OCI-LY3 (cell line): ENCODE measurements around the gene GHITM.
"Not testable (repeated sequence)": the region's sequence is repeated elsewhere in the genome, so short reads cannot be mapped to it uniquely, and the experiment has no call there.

Experiments
- H2AFZ ChIP-seq: fragments of 200-600, 300-600 bp; shearing (Covaris generic); 2 replicates; pipeline ENCODE4 v1.6.0; 2014; ENCODE audit warnings: antibody characterized with exemption, low read depth, low read length
- H3K27ac ChIP-seq: fragments of 200-600, 300-600 bp; sonication (generic); 2 replicates; pipeline ENCODE4 v1.5.1; 2014; ENCODE audit warnings: mild to moderate bottlenecking, low read length, moderate library complexity, mixed read lengths
- H3K27me3 ChIP-seq: fragments of 200-600, 300-600 bp; sonication (generic); 2 replicates; pipeline ENCODE4 v1.6.1; 2014; ENCODE audit warnings: low read depth, low read length, mixed read lengths
- H3K36me3 ChIP-seq: fragments of 200-600, 300-600 bp; sonication (generic); replicated peaks from 2 replicates; pipeline ENCODE3; 2014; ENCODE audit warnings: low read depth, low read length, mixed read lengths
- H3K4me1 ChIP-seq: fragments of 300-600, 200-600 bp; sonication (generic); 2 replicates; pipeline ENCODE4 v1.6.1; 2014; ENCODE audit warnings: low read length, mixed read lengths
- H3K4me2 ChIP-seq: fragments of 200-600, 300-600 bp; sonication (generic); 2 replicates; pipeline ENCODE4 v1.6.1; 2014; ENCODE audit warnings: low read length, mixed read lengths
- H3K4me3 ChIP-seq: fragments of 300-600, 200-600 bp; sonication (generic); 2 replicates; pipeline ENCODE4 v1.5.1; 2014; ENCODE audit warnings: antibody characterized with exemption, mild to moderate bottlenecking, low read length, moderate library complexity
- H3K79me2 ChIP-seq: fragments of 300-600, 200-600 bp; shearing (Covaris generic); 2 replicates; pipeline ENCODE4 v1.6.1; 2014; ENCODE audit warnings: mild to moderate bottlenecking, low read length, mixed read lengths
- H3K9ac ChIP-seq: fragments of 300-600, 200-600 bp; shearing (Covaris generic); 2 replicates; pipeline ENCODE4 v1.6.0; 2014; ENCODE audit warnings: mild to moderate bottlenecking, low read length, moderate library complexity
- H3K9me3 ChIP-seq: fragments of 200-600, 300-600 bp; shearing (Covaris generic); 2 replicates; pipeline ENCODE4 v1.6.1; 2014; ENCODE audit warnings: low read length, mixed read lengths; ENCODE audit not compliant: insufficient read depth
- H4K20me1 ChIP-seq: fragments of 200-600, 300-600 bp; sonication (generic); 2 replicates; pipeline ENCODE4 v1.6.1; 2016; ENCODE audit warnings: low read length, mixed read lengths; ENCODE audit not compliant: insufficient read depth
- CTCF ChIP-seq: fragments of 200-600, 300-600 bp; sonication (generic); IDR thresholded peaks from 2 replicates; pipeline ENCODE4 v1.5.1; 2014; ENCODE audit warnings: antibody characterized with exemption, low read length, low read depth
- EZH2phosphoT487 ChIP-seq: fragments of 200-600 bp; shearing (Covaris generic); IDR thresholded peaks from 2 replicates; pipeline ENCODE4 v1.6.1; 2018; ENCODE audit warnings: antibody characterized with exemption, mixed run types, low read depth

GHITM gene

DNA sequence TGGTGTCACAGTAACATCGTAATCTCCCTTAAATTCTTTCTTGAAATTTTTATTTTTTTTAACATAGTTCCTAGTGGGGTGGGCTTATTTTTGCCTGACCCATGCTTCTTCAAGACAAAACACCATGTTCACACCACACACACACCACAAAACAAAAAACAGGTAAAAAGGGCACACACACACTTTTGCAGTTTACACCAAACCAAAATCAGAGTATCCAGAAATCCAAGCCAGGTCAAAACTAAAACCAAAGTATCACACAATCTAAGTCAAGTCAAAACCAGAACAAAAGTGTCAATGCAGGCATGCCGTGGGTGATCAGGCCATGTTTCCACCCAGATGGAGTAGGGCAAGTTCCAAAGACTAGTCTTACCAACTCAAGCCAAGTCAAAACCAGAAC lies 31.9 kb downstream of the GHITM start:
- H3K79me2 ChIP-seq, result peaks cover 69% of the 10 kb centered on the region
- not testable (repeated sequence) for H4K20me1 ChIP-seq, H3K27me3 ChIP-seq, H2AFZ ChIP-seq, H3K36me3 ChIP-seq, H3K9me3 ChIP-seq
- peak overlapping the region; percentile 82 for H3K4me3 ChIP-seq
- H3K27ac ChIP-seq, result peak overlapping the region; percentile 98
- peak overlapping the region; percentile 67 for H3K4me2 ChIP-seq
- peak overlapping the region; percentile 99 for H3K9ac ChIP-seq
- peaks cover 46% of the 10 kb centered on the region for H3K4me1 ChIP-seq

- H3K36me3 ChIP-seq, H2AFZ ChIP-seq, H3K27me3 ChIP-seq, H3K9me3 ChIP-seq, H4K20me1 ChIP-seq: not testable (repeated sequence)
- Histone ChIP-seq H3K79me2 (peaks cover 62% of the 10 kb centered on the region), H3K4me1 (peaks cover 41% of the 10 kb centered on the region), H3K4me3 (peak overlapping the region; percentile 82), H3K27ac (peak overlapping the region; percentile 98), H3K9ac (peak overlapping the region; percentile 99), H3K4me2 (peak overlapping the region; percentile 95)
Measured at GRCh38 chr10:84171700-84172466, 32.6 kb downstream of the GHITM start.

GRCh38 chr10:84172467-84173356 lies 33.4 kb downstream of the GHITM start:
- no peaks in the 10 kb centered on the region for H3K9me3 ChIP-seq
- peak overlapping the region; percentile 8; the same call in 1 of the 2 replicates for H2AFZ ChIP-seq
- H3K79me2 ChIP-seq, result peaks cover 54% of the 10 kb centered on the region
- peak overlapping the region; percentile 98 for H3K27ac ChIP-seq
- H4K20me1 ChIP-seq, result no peaks in the 10 kb centered on the region
- peak overlapping the region; percentile 82 for H3K4me3 ChIP-seq
- no peaks in the 10 kb centered on the region for H3K27me3 ChIP-seq
- H3K4me2 ChIP-seq, result peak overlapping the region; percentile 95
- TF ChIP-seq EZH2phosphoT487 (no peak), CTCF (no peak)
- peaks cover 3% of the 10 kb centered on the region for H3K36me3 ChIP-seq
- peak overlapping the region; percentile 84 for H3K9ac ChIP-seq
- peaks cover 39% of the 10 kb centered on the region for H3K4me1 ChIP-seq

DNA sequence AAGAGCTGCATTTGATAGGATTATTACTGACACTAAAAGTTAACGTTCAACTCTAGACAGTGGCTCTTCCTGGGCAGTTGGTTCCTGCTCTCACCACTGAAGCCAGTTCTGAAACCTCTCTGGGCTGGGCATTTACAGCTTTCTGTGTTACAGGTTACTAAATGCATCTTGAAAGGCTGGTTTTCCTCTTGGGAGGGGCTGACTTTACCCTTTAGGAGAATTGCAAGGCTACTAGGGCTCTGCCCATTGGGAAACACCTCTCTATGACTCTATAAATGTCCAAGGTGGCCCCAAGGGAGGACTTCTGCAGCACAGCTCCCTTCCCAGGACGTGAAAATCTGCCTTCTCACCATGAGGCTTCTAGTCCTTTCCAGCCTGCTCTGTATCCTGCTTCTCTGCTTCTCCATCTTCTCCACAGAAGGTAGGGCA lies 34.2 kb downstream of the GHITM start, which contains the start of gene GPR15LG:
TSS of gene GPR15LG (plus strand) at position 301 of the 429 bp plus-strand sequence. CDS start at position 352, 51 bp downstream.
- Histone ChIP-seq H3K27ac (peak within 1 kb of the TSS; percentile 98), H2AFZ (peak within 1 kb of the TSS; percentile 8; the same call in 1 of the 2 replicates), H4K20me1 (no peaks in the 10 kb centered on the region), H3K9me3 (no peaks in the 10 kb centered on the region), H3K9ac (peak within 1 kb of the TSS; percentile 84), H3K4me2 (peak within 1 kb of the TSS; percentile 95), H3K36me3 (no peaks in the 10 kb centered on the region), H3K79me2 (peaks cover 46% of the 10 kb centered on the region), H3K4me1 (peaks cover 39% of the 10 kb centered on the region), H3K4me3 (peak within 1 kb of the TSS; percentile 82), H3K27me3 (no peaks in the 10 kb centered on the region)
- TF ChIP-seq CTCF (no peak), EZH2phosphoT487 (no peak)
